NCI-H1417 (cell line): ENCODE results near the gene LPP.
"Not testable (repeated sequence)": the region's sequence is repeated elsewhere in the genome, so short reads cannot be mapped to it uniquely, and the experiment has no call there.

ENCODE experiments used
- DNase-seq, 3 experiments: peaks; one replicate each; lab custom pipeline; 2025; lab: John Stamatoyannopoulos, UW

The LPP gene

DNA sequence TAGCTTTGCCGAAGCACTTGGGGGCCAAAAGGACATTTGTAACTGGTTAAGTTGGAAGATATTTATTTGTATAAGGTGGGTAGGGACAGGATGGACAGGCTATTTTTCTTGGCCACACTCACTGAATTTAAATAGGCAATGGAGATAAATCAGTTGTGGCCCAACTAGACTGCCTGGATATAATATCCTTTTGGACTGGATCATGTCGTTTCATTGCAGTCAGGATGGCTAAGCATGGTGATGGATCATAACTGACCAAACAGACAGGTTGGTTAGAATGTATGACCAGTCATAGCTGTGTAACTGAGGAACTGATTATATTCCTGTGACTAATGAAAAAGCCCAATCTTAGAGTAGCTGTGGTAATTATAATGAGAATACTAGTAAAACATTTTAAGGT, 284.0 kb downstream of the LPP start:
- DNase-seq: no peak

DNA sequence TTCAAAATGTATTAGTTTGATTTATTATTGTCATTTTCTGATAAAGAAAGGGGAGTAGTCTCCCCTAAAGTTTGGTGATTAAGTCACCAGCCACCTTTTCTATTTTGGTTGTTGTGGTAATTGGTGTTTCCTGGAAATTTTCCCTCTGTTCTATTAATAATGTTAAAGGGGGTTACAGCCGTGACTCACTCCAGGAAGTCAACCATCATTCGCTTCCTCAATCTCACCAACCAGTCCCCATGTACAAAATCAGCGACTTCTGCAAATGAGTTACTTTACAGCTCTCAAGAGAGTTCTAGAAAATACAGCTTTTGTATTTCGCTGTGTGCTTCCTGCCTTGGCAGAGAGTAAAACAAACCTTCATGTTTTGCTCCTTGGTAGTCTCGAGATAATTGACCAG, 285.1 kb downstream of the LPP start:
- no peak for DNase-seq

DNA sequence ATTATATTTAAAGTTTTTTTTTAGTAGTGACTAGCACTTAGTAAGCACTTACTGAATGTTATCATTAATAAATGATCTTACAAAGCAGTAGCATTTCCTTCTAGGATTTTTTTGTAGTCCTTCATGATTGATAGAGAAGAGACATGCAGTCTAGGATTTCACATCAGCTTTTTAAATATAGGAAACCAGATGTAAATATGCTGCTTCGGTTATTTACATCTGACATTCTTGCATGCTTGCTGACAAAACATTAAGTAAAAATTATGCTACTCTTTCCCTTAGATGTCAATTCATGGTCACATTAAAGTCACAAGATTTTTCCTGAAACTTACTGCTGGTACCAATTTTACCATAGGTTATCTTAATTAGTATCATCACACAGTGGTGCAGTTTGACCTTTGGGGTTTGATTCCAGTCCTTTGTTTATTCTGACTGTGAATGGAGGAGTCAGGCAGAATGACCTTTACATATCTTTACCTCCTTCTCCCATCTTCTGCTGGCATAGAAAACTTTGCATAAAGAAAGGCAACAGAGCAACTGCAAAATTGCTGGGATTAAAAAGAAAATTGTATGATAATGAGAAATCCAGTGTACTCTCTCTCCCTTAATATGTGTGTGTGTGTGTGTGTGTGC, 286.5 kb downstream of the LPP start:
- no peak for DNase-seq

DNA sequence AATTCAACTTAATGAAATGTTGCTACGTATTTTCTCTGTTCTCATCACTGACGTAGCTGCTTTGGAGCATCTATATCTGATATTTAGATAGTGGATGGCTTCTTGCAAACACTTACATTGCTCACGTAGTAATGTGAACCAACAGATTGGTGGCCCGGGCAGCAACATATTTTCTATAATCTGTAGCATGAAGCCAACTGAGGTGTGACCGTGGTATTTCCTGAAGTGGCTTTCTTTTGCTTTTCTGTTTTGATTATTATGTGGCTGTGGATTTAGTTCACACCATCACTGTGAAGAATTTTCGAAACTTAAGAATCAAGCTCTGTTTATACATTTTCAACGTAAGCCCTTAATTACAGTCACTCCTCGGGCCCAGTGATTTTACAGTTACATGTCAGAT, 288.5 kb downstream of the LPP start:
- no peak for DNase-seq

DNA sequence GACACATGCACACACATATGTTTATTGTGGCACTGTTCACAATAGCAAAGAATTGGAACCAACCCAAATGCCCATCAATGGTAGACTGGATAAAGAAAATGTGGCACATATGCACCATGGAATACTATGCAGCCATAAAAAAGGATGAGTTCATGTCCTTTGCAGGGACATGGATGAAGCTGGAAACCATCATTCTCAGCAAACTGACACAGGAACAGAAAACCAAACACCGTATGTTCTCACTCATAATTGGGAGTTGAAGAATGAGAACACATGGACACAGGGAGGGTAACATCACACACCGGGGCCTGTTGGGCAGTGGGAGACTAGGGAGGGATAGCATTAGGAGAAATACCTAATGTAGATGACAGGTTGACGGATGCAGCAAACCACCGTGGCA, 291.2 kb downstream of the LPP start:
- DNase-seq: not testable (repeated sequence)

DNA sequence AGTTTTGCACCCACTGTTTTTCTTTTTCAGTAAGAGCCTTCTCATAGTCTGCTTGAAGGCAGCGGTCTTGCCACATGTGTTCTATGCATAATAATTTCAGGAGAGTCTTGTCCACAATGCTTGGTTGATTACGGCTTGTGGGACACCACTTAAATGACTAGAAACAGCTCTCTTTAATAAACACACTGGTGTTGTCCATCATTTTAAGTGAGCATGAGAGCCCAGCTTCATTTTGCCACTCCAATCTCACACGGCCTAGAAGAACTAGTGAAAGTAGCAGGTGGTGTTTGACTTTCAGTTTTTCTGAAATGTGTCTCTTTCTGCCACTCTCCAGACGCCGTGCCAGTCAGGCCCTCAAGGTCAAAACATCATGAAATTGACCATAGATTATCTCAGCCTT, 292.1 kb downstream of the LPP start:
- DNase-seq: peak in 2 of 3 experiments; percentile 10 to 71

DNA sequence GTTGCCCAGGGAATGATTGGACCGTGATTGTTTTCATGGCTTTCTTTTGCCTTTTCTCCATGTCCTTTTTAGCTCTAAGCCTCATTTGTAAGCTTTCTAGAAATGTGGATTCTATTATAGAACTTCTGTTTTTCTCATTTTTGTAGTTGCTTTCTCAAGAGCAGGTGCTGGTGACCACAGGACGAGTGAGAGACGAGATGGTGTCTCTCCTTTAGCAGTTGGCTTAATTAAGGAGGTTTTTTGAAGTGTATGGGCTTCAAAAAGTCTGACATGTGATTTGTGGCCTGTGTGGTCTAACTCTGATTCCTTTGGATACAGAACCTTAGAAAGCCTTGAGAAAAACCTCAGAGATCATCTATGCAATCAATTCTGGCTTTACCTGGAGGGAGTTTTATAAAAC, 292.8 kb downstream of the LPP start:
- no peak for DNase-seq

DNA sequence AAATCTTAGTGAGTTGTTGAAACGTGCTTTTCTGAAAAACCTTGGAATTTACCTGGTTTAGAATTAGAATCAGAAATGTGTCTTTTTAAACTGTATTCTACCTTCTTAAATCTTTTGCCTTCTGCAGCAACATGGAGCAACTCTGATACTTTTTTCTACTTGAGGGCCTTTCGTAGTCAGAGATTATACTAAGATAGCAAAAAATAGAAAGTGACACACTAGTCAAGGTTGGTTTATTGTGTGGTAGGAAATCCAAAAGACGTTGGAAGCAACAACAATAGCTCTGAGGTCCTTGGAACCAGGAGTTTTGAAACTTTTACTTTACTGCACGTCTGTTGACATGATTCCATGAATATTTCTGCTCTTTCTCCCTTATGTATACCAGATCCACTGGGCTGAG, 294.9 kb downstream of the LPP start:
- no peak for DNase-seq

DNA sequence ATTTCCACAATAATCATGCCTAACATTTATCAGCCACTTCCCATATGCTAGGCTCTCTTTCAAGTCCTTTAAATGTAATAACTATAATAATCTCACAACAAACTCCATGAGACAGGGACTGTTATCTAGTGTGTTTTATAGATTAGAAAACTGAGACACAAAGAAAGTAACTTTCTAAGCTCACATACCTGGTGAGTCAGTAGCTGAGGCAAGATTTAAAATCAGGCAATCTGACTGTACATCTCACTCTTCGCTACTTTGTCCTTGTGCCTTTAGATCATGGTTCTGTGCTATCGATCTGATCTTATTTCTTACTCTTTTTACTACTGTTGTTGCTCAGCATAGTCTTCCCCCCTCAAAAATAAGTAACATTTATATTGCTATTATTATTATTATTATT, 295.5 kb downstream of the LPP start:
- no peak for DNase-seq

DNA sequence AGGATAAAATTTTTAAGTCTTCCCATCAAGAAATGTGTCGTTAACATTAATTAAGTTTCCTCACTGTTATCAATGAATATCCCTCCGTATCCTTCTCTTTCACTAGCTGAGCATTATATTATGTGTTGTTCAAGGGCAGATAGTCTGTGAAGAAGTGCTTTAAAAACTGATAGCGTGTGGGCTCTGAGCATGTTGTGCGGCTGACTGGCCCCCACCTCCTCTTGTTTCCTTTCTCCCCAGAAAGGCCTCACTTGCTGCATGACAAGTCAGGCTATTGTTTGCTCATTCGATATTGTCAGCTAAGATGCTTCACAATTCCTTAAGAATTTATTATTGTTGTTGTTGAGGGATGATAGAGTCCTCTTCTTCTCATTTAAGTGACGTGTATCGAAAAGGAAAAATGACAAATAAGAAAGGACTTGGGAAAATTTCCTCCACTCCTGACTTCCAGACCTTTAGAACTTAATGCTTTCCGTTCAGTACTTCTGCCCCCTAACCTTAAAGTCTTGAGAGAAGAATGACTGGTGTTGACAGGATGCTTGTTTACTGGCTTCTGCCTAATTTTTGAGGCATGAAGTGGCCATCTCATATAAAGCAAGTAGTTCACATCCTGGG, 298.3 kb downstream of the LPP start:
- DNase-seq: no peak

DNA sequence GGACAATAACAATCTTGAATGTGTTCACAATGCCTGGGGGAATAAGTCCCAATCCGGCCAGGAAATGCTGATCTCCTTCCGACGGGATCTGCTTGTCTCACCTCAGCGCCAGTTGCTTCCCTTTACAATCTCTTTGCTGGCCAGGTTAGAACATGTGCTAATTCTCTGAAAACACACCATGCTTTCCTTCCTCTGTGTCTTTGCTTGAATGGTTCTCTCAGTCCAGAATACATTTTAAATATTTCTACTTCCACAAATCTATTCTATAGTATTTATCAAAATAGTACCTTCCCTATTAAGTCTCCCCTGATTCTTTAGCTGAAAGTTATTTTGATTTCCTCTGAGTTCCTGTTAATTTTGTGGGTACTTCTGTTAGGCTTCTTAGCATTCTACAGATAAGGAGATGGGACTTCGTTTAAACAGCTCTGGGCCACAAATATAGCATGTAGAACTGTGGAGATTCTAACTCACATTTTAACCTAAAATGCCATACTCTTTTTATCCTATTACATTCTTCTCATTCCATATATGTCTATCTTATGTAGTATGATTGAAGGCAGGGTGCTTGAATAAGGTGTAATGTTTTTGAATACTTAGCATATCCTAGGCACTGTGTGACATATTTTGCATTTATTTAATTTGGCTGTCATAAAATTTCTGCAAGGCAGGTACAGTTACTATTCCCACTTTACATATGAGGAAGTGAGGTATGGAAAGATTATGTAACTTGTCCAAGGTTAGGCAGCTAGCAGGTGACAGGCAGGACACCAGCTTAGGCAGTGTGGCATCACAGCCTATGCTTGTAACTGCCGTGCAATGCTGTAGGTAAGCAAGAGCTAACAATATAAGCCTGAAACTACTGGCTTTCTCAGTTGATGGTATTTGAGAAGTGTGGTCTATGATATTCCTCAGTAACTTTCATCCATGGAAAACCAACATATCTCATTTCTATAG, 299.8 kb downstream of the LPP start:
- DNase-seq: no peak

DNA sequence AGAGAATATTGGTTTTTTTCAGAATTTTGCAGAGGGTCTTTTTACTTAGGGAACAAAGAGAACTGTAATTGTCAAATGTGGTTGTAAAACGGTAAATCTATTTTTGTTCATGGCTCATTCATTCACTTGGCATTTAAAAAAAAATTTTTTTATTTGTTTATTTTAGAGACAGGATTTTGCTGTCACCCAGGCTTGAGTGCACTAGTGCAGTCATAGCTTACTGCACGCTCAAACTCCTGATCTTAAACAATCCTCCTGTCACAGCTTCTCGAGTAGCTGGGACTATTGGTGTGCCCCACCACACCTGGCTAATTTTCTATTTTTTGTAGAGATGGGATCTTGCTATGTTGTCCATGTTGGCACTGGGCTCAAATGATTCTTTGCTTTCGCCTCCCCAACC, 301.8 kb downstream of the LPP start:
- no peak for DNase-seq

DNA sequence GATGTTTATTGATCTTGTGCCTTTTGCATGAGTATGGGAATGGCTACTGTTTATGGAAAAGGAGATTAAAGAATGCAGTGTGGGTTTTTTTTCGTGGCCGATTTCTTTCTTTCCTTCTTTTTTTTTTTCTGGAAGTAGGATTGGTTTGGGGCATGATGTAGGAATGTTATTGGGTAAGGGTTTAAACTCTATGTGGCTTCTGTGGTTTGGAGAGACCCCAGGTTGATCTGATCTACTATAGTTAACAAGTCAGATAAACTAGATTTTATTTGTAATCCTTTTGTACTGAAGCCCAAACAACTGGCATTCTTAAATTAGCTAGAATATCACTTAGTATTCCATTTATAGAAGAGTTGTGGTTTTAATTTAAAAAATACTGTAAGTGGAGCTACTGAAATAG, 304.8 kb downstream of the LPP start:
- no peak for DNase-seq

DNA sequence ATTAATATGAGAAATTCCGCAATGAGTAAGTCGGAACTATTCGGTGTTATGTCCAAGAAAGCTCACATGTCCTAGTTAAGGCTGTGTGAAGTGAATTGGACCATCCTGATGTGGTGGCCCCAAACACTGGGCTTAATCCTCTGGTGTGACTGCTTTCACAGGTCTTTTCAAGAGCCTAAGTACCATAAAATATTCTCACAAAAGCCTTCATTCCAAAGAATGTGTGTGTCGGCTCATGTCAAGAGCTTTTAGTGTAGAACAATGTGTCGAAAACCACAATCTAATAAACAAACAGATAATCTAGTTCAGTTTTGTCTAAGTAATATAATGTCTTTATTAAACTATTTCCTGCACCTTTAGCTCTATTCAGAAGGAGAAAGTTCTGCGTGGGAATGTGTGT, 311.4 kb downstream of the LPP start:
- no peak for DNase-seq

DNA sequence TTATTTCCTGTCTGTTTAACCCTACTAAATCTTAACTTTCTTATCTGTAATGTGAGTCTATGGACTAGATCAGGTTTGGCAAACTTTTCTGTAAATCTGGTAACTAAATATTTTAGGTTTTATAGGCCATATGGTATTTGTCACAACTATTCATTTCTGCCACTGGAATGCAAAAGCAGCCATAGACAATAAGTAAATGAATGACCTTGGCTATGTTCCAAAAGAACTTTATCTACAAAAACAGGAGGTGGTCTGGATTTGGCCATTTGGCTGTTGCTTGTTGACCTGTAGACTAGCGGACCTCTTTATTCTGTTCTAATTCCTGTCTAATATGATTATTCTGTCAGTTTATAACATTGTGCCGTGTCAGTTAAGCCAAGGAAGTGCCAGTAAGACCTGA, 314.2 kb downstream of the LPP start:
- DNase-seq: no peak

DNA sequence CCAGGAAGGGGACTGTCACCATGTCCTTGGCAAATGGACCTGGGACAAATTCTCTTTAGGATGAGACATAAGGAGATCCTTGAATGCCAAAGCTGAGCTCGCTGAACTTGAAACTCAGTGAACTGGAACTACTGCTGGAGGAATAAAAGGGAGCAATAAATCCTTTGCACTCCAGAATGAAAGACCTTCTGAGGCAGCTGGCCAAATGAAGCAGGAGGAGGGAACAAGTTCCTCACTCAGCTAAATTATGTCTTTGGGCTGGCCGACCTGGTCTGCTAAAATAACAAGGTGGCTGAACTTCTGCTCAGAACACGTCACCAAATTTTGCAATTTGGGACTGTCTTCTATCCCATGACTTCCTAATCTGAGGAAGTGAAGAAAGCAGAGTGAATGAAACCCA, 314.7 kb downstream of the LPP start:
- peak in 2 of 3 experiments; percentile 12 to 94 for DNase-seq

DNA sequence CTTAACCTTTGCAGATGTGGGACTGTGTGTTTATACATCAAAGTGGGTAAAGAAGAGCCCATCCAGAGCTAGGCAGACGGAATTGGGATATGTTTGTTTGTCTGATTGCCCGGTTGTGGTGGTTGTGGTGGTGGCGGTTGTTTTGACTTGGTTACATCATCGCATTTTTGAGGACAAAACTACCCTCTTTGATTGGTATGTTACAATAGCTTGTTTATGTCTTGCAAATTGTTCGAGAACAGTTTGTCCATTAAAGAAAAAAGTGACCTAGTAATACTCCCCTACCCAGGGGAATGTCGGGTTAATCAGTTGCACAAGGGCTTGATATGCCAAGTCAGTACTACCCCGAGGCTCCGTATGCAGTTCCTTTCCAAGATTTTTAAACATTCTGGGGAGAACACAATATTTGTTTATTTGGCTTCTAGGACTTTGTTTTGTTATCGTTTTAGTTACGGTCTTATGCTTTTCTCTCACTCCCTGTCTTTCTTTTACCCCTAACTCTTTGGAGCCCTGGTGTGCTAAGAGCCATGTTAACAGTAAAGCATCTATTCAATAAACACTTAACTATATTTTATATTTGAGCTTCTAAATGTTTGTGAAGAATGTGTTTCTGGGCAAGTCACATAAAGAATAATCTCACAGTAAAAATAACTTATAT, 315.4 kb downstream of the LPP start:
- DNase-seq: no peak

DNA sequence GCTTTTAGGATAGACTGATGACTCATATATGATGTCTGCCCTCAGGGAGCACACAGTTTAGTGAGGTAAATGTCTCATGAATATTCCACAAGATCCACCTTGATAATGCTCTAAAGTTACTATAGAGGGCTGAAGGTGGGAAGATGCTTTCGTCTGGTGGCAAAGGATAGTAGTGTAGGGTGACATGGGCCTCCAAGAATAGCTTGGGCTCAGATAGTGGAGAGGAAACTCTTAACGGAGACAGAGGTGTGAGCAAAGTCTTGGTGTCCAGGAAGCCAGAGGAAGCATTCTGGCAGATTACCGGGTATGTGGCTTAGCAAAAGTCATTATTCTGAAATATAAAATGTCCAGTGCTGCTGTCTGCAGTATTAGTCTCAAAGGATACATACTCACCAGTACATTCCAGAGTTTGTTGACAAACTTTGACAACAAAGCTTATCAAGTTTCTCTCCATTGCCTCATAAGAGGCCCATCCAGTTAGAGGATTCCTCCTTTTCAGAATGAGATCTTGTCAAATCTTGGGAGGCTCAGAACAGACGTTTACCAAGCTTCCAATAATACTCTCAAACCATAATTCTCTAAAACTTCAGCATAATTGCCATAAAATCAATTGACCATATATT, 316.7 kb downstream of the LPP start:
- no peak for DNase-seq

DNA sequence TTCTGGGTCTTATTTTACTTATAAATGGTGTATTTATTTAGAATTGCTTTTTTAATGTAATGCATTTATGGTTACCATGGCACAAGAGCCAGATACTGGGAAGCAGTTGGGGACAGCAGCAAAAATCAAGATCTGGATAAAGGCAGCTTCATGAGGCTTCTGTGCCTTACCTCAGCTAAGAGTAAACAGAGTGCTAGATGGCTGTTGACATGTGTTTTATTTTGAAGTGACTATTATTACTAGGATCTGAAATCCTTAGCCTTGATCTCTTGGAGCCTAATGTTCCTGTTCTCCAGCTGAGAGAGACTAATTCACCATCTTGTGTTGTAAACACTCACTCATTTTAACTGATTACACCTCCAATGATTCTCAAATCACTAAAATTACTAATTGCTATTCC, 317.8 kb downstream of the LPP start:
- peak in 2 of 3 experiments; percentile 16 to 79 for DNase-seq

DNA sequence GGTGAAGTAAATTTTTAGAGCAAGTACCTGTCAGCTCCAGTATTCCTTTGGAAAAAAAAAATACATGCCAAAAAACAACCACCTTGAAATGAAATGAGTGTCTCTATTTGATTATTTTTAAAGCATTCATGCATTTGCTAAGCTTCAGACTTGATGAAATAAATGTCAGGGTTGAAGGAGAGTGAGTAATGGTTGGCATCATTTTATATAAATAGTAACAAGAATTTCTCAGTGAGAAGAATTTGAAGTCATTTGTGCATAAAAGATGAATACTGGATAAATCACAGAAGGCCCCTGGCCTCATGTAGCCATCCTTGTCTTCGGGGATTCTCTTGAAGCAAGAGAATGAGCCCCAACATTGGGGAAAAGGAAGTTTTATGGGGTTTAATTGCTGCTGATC, 318.4 kb downstream of the LPP start:
- DNase-seq: no peak

DNA sequence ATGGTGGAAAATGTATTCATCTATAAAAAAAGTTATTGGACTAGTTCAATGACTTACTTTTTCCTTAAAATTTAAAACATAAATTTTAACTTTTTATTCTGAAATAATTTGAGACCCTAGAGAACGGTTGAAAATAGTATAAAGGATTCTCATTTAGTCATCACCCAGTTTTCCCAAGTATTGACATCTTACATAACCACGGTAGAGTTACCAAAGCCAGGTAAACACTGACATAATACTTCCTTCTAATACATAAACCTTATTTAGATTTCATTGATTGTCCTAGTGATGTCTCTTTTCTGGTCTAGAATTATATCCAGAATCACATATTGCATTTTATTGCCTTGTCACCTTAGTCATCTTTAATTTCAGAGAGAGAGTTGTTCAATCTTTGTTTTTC, 319.1 kb downstream of the LPP start:
- no peak for DNase-seq
